Iris pigment epithelial cell (primary cell): Measurements from ENCODE around the gene SDE2.
"Not testable (repeated sequence)": the region's sequence is repeated elsewhere in the genome, so short reads cannot be mapped to it uniquely, and the experiment has no call there.

Experiments used
- DNase-seq: peaks from one replicate; pipeline ENCODE4 v3.0.0-alpha.2; 2011; ENCODE audit warnings: low read depth

The SDE2 gene

GRCh38 chr1:226006686-226007085, 7.5 kb upstream of the SDE2 start:
- DNase-seq, result no peak

DNA sequence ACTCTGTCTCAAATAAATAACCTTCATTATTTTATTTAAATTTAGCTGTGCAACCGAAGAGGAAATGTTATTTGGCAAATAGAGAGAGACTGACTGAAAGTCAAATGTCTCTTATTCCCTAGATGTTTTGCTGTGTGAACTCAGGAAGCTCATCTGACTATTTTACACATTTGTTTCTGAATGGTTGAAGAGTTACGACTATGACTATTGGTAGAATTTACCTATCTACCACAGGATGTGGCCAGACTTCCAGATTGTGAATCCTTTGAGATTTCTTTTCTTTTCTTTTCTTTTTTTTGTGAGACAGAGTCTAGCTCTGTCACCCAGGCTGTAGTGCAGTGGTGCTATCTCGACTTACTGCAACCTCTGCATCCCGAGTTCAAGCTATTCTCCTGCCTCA, 5.3 kb upstream of the SDE2 start:
- DNase-seq, result no peak

DNA sequence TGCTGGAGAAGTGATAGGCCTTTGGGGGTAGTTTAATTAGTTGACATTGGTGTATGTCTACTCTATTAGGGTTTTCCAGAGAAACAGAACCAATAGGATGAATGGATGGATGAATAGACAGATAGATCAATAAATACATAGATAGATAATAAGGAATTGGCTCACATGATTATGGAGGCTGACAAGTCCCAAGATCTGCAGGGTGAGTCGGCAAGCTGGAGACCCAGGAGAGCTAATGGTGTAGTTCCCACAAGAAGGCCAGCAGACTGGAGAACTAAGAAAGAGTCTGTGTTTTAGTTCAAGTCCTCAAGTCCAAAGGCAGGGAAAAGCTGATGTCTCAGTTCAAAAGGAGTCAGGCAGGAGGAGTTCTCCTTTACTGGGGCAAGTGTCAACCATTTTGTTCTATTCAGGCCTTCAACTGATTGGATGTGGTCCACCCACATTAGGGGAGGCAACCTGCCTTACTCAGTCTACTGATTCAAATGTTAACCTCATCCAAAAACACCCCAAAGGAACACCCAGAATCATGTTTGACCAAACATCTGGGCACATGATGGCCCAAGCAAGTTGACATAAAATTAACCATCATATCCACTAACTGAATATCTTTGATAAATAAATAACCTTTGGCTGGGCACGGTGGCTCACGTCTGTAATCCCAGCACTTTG, 4.5 kb upstream of the SDE2 start:
- DNase-seq, result no peak

GRCh38 chr1:226002667-226003501, 3.7 kb upstream of the SDE2 start:
- DNase-seq, result peak; percentile 37

GRCh38 chr1:226001963-226002666, 3.0 kb upstream of the SDE2 start:
- DNase-seq, result no peak

- DNase-seq, result no peak
These were observed 1.9 kb upstream of the SDE2 start for GRCh38 chr1:226001088-226001487.

DNA sequence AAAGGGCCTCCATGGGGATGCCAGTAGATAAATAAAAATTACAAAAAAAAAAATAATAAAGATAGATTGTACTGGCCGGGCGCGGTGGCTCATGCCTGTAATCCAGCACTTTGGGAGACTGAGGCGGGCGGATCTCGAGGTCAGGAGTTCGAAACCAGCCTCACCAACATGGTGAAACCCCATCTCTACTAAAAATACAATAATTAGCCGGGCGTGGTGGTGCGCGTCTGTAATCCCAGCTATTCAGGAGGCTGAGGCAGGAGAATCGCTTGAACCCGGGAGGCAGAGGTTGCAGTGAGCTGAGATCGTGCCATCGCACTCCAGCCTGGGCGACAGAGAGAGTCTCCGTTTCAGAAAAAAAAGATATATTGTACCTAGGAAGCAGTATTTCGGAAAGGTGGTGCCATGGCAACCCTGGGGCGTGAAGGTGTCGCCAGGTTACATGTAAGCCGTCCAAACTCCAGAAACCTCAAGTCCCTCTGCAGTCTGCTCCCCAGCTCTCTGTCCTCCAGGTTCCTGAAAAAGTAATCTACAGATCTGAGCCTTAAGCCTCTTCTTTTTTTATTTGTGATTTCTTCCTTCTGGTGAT, 1.4 kb upstream of the SDE2 start:
- not testable (repeated sequence) for DNase-seq

- DNase-seq, result peak; percentile 23
These were observed 782 bp upstream of the SDE2 start for GRCh38 chr1:225999912-226000337.

DNA sequence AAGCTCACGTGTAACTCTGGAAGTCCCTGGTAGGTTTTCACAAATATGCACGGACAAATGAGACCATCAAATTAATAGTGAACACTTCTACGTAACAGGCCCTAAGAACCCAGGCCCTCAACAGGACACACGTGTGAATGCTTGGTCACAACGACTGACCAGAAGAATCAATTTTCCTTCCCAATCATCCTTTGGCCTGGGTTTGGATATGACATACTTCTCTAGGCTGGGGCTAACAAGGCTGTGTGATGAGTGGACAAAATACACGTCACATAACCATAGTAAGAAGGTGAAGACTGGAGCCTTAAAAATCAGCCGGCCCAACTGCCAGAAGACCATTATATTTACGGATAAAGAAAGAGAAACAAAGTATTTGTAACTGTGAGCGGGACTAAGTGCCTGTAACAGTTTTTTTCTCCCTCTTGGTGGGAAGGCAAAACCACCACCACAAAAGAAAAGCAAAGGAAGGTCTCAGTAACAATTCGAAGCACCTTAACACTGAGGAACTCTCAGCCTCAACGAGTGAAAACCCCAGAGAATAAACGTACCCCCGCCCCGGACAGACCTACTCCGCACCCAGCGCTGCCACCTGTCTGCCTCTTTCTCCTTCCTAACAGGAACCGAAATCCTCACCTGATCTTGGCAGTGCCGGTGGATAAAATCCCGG, 450 bp downstream of the SDE2 start:
- peak; percentile 57 for DNase-seq

DNA sequence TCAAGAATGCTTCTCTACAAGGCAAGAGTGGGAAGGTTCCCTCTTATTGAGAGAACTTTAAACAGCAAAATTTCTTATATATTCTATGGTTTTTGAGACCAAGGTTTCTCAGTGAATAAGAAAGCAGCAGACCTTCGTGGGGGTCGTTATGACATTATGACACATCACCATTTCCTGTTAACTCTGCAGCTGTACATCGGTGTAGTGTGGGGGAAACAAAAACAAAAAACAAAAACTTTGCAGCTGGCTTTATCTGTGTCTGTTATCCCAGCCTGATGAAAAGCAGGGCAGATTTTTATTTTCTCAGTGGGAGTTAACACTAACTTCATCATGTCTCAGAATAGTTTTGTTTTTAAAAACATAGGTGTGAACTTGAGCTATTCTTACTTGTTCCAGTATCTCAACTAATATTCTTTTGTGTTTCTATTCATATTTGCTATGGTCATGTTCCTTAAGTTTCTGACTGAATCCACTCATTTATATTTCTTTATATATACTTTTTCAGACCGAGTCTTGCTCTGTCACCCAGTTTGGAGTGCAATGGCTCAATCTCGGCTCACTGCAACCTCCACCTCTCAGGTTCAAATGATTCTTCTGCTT, 2.1 kb downstream of the SDE2 start:
- DNase-seq, result peak; percentile 61

- no peak for DNase-seq
These were observed 3.0 kb downstream of the SDE2 start for GRCh38 chr1:225995919-225996864.

DNA sequence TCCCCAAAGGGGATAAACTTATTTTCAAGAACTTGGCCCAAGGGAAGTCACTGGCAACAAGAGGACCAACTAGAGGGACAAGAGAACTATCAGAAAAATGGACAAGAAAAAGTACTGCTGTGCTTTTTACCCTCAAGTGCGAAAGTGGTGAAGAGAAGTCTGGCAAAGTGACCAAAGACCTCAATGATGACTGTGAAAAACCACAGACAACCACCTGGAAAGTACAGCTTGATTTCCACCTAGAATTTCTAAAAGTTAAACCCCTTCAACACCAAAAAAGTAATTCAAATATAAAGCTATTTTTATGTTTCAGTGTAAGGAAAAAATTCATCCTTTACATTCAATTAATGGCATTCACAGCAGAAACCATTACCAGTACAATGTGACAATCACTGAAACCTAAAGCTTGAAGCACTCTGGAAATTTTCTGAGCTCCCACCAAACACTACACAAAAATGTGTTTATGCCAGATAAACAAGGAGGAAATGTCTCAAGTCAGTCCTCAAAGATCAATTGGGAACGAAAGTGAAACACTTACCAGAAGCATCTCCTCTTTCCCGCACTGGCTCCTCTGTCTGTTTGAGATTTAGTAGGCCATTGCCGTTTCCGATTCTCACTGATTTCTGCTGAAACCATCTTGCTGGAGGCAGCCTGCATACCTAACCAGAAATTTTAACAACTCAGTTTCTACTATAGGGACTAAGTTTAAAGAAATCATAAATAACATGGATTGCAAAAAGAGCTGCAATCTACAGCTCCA, 8.3 kb downstream of the SDE2 start:
- no peak for DNase-seq

- peak; percentile 53 for DNase-seq
These were observed 11.4 kb downstream of the SDE2 start for GRCh38 chr1:225987491-225988316.

DNA sequence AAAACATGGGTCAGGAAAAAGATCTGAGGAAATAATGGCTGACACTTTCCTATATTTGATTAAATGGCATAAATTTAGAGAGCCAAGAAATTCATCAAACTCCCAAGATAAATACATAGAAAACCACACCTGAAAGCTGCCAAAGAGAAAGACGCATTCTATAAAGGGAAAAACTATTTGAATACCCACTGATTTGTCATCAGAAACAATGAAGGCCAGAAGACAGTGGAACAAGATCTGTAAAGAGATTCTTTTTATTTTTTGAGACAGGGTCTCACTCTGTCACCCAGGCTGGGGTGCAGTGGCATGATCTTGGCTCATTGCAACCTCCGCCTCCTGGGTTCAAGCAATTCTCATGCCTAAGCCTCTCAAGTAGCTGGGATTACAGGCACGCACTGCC, 17.4 kb downstream of the SDE2 start:
- no peak for DNase-seq

DNA sequence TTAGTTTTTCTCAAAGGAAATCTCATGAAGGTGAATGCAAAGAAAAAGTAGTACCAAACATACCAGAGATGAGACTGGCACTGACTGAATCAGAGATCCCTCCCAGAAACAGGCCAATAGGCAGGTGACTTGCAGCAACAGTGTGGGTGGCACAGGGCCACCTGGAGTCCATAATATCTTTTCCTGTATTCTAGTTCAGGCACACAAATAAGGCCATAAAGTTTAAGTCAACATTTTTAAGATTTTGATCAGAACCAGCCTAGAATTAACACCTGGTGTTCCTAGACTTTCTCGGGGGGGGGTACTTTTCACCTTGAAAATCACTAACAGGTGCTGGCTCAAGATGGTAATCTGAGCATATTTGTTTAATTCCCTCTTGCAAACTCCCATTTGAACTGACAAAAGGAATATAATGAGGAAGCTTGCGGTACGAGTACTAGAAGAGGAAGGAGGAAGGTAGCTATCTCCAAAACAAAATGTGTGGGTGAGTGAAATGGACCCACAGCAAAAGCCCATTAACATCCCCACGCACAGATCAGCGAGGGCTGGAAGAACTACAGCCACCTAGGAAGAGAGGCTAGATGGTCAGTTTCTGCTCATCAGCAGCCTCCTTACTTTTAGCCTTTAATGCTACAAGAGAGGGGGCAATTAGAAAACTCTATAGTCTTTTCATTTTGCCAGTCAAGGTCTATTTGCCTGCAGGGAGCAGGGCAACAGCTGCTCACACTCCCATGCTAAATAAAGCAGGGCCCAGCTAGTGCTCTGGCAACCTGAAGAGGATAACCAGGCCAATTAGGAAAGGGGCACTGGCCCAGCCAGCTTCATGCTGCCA, 18.9 kb downstream of the SDE2 start:
- no peak for DNase-seq

DNA sequence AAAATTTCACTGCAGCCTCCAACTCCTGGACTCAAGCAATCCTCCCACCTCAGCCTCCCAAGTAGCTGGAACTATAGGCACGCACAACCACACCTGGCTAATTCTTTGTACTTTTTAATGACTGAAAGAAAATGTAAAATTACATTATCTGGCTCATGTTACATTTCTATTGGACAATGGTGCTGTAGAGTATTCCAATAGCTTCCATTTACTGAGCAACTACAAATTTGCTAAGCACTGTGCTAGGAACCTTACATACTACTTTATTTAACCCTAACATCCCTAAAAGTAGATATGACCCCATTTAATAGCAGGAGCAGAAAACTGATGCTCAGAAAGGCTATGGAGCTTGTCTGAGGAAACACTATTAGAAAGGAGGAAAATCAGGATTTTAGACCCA, 19.7 kb downstream of the SDE2 start:
- DNase-seq, result no peak

GRCh38 chr1:225977937-225978748, 21.0 kb downstream of the SDE2 start:
- DNase-seq, result no peak
